IPS-20b (cell line): ENCODE data around the gene CPB2.

Experiments used
- H3K27ac ChIP-seq: one replicate; pipeline ENCODE4 v1.5.1; 2013; ENCODE audit warnings: low read length
- H3K27me3 ChIP-seq: 2 replicates; pipeline ENCODE4 v1.6.1; 2013; ENCODE audit warnings: mild to moderate bottlenecking, low read length, inconsistent platforms; ENCODE audit not compliant: insufficient read depth
- H3K36me3 ChIP-seq: 2 replicates; pipeline ENCODE4 v1.6.1; 2013; ENCODE audit warnings: low read depth, mild to moderate bottlenecking, inconsistent platforms, low read length, moderate library complexity; ENCODE audit not compliant: insufficient read depth
- H3K4me1 ChIP-seq: 2 replicates; pipeline ENCODE4 v1.6.1; 2013; ENCODE audit warnings: mild to moderate bottlenecking, control low read depth, inconsistent platforms, low read length, moderate library complexity; ENCODE audit not compliant: insufficient read depth
- H3K4me3 ChIP-seq: 2 replicates; pipeline ENCODE4 v1.5.1; 2013; ENCODE audit warnings: mild to moderate bottlenecking, low read length, inconsistent platforms
- H3K9ac ChIP-seq: 2 replicates; pipeline ENCODE4 v1.6.1; 2013; ENCODE audit warnings: low read depth, mild to moderate bottlenecking, inconsistent platforms, low read length, moderate library complexity
- H3K9me3 ChIP-seq: 2 replicates; pipeline ENCODE4 v1.6.1; 2013; ENCODE audit warnings: mild to moderate bottlenecking, low read depth, low read length, inconsistent platforms; ENCODE audit not compliant: insufficient read depth

Gene CPB2

GRCh38 chr13:46106839-46107371 lies 2.1 kb upstream of the CPB2 start:
- no peaks in the 10 kb centered on the region for H3K36me3 ChIP-seq
- no peaks in the 10 kb centered on the region for H3K9me3 ChIP-seq
- H3K27ac ChIP-seq: no peak overlapping the region
- H3K4me3 ChIP-seq: no peak overlapping the region
- H3K27me3 ChIP-seq: no peaks in the 10 kb centered on the region
- H3K9ac ChIP-seq: no peak overlapping the region
- H3K4me1 ChIP-seq: no peaks in the 10 kb centered on the region

- Histone ChIP-seq H3K4me3 (no peak overlapping the region), H3K9me3 (no peaks in the 10 kb centered on the region), H3K36me3 (no peaks in the 10 kb centered on the region), H3K4me1 (no peaks in the 10 kb centered on the region), H3K9ac (no peak overlapping the region), H3K27me3 (no peaks in the 10 kb centered on the region), H3K27ac (no peak overlapping the region)
These were observed 1.8 kb downstream of the CPB2 start for GRCh38 chr13:46103037-46103436.

DNA sequence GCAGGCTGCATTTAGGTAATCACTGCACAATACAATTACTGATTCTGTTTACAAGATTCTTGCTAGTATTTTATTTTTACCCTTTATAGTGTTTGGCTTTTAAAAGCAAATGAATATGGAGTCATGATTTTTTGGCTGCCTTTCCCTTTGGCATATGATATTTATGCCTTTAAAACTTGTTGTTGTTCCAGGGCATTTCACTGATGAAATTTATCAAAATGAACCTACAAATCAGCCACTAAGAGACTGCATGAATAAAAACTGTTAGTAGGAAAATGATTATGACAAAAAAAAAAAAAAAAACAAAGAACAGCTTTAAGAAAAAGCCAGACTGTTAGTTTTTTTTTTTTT lies 2.6 kb downstream of the CPB2 start:
- H3K36me3 ChIP-seq: no peaks in the 10 kb centered on the region
- H3K4me1 ChIP-seq: no peaks in the 10 kb centered on the region
- H3K27me3 ChIP-seq: no peaks in the 10 kb centered on the region
- H3K27ac ChIP-seq: no peak overlapping the region
- H3K9ac ChIP-seq: no peak overlapping the region
- H3K9me3 ChIP-seq: no peaks in the 10 kb centered on the region
- H3K4me3 ChIP-seq: no peak overlapping the region

- no peaks in the 10 kb centered on the region for H3K4me1 ChIP-seq
- no peak overlapping the region for H3K4me3 ChIP-seq
- H3K36me3 ChIP-seq: no peaks in the 10 kb centered on the region
- no peaks in the 10 kb centered on the region for H3K9me3 ChIP-seq
- H3K9ac ChIP-seq: no peak overlapping the region
- H3K27me3 ChIP-seq: no peaks in the 10 kb centered on the region
- H3K27ac ChIP-seq: no peak overlapping the region
These were observed 3.2 kb downstream of the CPB2 start for GRCh38 chr13:46101484-46102254.

- Histone ChIP-seq H3K4me3 (no peak overlapping the region), H3K27me3 (no peaks in the 10 kb centered on the region), H3K9ac (no peak overlapping the region), H3K27ac (no peak overlapping the region), H3K36me3 (no peaks in the 10 kb centered on the region), H3K9me3 (no peaks in the 10 kb centered on the region), H3K4me1 (no peaks in the 10 kb centered on the region)
These were observed 3.8 kb downstream of the CPB2 start for GRCh38 chr13:46101002-46101401.

DNA sequence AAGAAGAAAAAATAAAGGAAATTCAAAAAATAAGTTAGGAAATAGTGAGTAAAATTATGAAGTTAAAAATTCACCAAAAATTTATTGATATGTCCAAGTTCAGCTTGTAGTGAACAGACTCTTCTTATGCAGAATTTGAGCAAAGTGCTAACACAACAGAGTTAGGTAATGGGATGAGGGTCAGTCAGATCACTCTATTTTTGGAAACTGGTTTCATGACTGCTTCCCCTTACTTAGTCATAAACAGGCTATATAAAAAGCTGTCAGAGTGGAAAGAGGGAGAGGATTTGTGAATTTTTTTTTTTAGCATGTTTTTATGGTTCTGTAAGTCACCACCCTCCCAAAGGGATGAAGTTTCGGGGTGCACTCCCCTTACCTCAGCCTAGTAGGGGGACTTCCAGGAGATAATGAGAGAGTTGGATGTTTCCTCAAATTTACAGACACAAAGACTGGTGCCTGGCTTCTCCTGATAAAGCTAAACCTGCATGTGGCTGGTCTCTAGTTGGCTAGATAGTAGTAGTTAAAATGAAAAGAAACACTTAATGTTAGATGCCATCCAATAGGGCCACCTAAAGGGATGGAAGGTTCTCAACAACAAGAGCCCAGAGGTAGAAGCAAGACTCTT lies 4.5 kb downstream of the CPB2 start:
- no peak overlapping the region for H3K4me3 ChIP-seq
- no peaks in the 10 kb centered on the region for H3K36me3 ChIP-seq
- no peak overlapping the region for H3K27ac ChIP-seq
- H3K9me3 ChIP-seq: no peaks in the 10 kb centered on the region
- no peaks in the 10 kb centered on the region for H3K27me3 ChIP-seq
- H3K9ac ChIP-seq: no peak overlapping the region
- no peaks in the 10 kb centered on the region for H3K4me1 ChIP-seq

DNA sequence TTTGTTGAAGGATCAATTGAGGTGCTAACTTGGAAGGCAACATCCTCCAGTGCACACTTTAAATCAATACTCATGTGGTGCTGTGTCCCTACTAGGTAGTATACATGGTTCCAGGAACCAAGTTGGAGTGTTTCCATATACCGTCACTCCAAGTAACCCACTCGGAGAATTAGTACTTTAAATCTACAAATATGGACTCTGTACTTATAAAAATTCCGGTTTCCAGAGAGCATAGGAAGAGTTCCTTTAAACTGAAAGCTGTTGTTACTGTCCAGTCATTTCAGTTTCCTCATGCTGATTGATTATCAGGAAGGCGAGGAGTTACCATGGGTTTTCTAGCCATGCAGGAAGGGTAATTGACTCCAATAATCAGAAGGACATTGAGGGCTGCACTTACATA lies 7.2 kb downstream of the CPB2 start:
- H3K4me1 ChIP-seq: no peaks in the 10 kb centered on the region
- no peaks in the 10 kb centered on the region for H3K27me3 ChIP-seq
- H3K9me3 ChIP-seq: no peaks in the 10 kb centered on the region
- H3K9ac ChIP-seq: no peak overlapping the region
- no peak overlapping the region for H3K27ac ChIP-seq
- H3K36me3 ChIP-seq: no peaks in the 10 kb centered on the region
- no peak overlapping the region for H3K4me3 ChIP-seq

DNA sequence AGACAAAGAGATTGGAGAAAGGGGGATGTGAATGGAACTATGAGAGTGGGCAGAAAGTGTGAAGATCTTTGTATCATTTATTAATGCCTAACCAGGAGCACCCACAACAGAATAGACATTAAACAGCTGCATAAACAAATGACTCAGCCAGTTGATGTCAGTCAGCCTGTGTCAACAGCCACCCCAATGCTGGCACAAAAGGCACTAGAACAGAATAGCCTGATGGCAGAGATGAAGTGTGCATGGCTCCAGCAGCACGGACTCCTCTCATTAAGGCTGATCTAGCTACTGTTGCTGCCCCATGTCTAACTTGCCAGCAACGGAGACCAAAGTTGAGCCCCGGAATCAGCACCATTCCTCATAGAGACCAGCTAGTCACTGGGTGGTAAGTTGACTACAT lies 7.8 kb downstream of the CPB2 start:
- no peaks in the 10 kb centered on the region for H3K4me1 ChIP-seq
- H3K27ac ChIP-seq: no peak overlapping the region
- no peak overlapping the region for H3K4me3 ChIP-seq
- no peaks in the 10 kb centered on the region for H3K36me3 ChIP-seq
- H3K27me3 ChIP-seq: no peaks in the 10 kb centered on the region
- H3K9me3 ChIP-seq: no peaks in the 10 kb centered on the region
- no peak overlapping the region for H3K9ac ChIP-seq

- no peak overlapping the region for H3K27ac ChIP-seq
- no peaks in the 10 kb centered on the region for H3K9me3 ChIP-seq
- H3K27me3 ChIP-seq: no peaks in the 10 kb centered on the region
- H3K36me3 ChIP-seq: no peaks in the 10 kb centered on the region
- no peak overlapping the region for H3K9ac ChIP-seq
- no peaks in the 10 kb centered on the region for H3K4me1 ChIP-seq
- no peak overlapping the region for H3K4me3 ChIP-seq
These were observed 10.4 kb downstream of the CPB2 start for GRCh38 chr13:46094478-46094877.

DNA sequence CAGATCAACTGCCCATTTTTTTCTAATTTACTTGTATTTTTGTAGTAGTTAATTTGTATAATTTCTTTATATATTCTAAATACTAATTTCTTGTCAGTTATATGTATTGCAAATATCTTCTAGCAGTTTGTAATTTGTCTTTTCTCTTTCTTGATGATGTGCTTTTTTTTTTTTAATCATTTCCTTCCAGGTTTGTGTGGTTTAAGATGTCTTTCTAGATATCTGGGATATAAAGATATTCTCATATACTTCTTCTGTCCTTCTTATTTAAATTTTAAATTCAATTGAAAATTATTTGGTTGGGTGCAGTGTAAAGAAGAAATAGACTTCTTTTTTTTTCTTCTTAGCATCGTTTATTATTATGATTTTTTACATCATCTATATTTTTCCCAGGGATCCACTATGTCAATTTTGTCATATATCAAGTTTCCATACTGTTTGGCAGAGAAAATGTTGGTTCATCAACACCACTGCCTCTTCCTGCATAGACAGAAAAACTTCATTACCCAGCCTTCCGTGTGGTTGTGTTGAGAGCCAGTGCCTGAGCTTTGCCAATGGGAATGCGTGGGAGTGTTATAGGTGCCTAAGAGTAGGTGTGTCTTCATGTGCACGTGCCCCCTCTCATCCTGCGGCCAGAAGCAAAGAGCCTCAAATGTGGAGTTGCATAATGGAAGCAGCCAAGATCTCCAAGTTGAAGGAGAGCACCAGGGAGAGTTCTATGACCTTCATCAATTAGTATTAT lies 15.8 kb downstream of the CPB2 start:
- no peaks in the 10 kb centered on the region for H3K4me1 ChIP-seq
- no peak overlapping the region for H3K4me3 ChIP-seq
- H3K27me3 ChIP-seq: no peaks in the 10 kb centered on the region
- no peak overlapping the region for H3K9ac ChIP-seq
- H3K9me3 ChIP-seq: no peaks in the 10 kb centered on the region
- H3K27ac ChIP-seq: no peak overlapping the region
- no peaks in the 10 kb centered on the region for H3K36me3 ChIP-seq

GRCh38 chr13:46087481-46087880 lies 17.4 kb downstream of the CPB2 start:
- H3K27ac ChIP-seq: no peak overlapping the region
- no peak overlapping the region for H3K4me3 ChIP-seq
- no peaks in the 10 kb centered on the region for H3K27me3 ChIP-seq
- H3K9ac ChIP-seq: no peak overlapping the region
- H3K4me1 ChIP-seq: no peaks in the 10 kb centered on the region
- no peaks in the 10 kb centered on the region for H3K9me3 ChIP-seq
- H3K36me3 ChIP-seq: no peaks in the 10 kb centered on the region

GRCh38 chr13:46086985-46087384 lies 17.8 kb downstream of the CPB2 start:
- Histone ChIP-seq H3K9me3 (no peaks in the 10 kb centered on the region), H3K9ac (no peak overlapping the region), H3K36me3 (no peaks in the 10 kb centered on the region), H3K4me1 (no peaks in the 10 kb centered on the region), H3K27ac (no peak overlapping the region), H3K4me3 (no peak overlapping the region), H3K27me3 (no peaks in the 10 kb centered on the region)
